Measurements from ENCODE around the gene DEFB124.
"Not testable (repeated sequence)": the region's sequence is repeated elsewhere in the genome, so short reads cannot be mapped to it uniquely, and the experiment has no call there.

Gene DEFB124

GRCh38 chr20:31430568-31431115, 44.3 kb downstream of the DEFB124 start:
- TF ChIP-seq TOX (CRISPR knock-in tag; IDR thresholded peaks at IDR 0.05; ENCODE audit: borderline replicate concordance) = no peak
- no peak for TF ChIP-seq RARB (CRISPR knock-in tag; IDR thresholded peaks at IDR 0.05)
- no peak for TF ChIP-seq PATZ1 (CRISPR knock-in tag; IDR thresholded peaks at IDR 0.05; ENCODE audit: borderline replicate concordance)
- TF ChIP-seq ARNTL (CRISPR knock-in tag; IDR thresholded peaks at IDR 0.05; ENCODE audit: borderline replicate concordance, low read depth) = no peak
- TF ChIP-seq ESRRG (CRISPR knock-in tag; IDR thresholded peaks at IDR 0.05) = no peak
- TF ChIP-seq, protein P1, sequence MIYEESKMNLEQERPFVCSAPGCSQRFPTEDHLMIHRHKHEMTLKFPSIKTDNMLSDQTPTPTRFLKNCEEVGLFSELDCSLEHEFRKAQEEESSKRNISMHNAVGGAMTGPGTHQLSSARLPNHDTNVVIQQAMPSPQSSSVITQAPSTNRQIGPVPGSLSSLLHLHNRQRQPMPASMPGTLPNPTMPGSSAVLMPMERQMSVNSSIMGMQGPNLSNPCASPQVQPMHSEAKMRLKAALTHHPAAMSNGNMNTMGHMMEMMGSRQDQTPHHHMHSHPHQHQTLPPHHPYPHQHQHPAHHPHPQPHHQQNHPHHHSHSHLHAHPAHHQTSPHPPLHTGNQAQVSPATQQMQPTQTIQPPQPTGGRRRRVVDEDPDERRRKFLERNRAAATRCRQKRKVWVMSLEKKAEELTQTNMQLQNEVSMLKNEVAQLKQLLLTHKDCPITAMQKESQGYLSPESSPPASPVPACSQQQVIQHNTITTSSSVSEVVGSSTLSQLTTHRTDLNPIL (CRISPR knock-in tag; IDR thresholded peaks at IDR 0.05; ENCODE audit: low read depth) = no peak
- no peak for TF ChIP-seq BACH2 (CRISPR knock-in tag; IDR thresholded peaks at IDR 0.05; ENCODE audit: borderline replicate concordance)
- no peak for TF ChIP-seq ZC3H10 (CRISPR knock-in tag; IDR thresholded peaks at IDR 0.05)
- TF ChIP-seq, protein P2, sequence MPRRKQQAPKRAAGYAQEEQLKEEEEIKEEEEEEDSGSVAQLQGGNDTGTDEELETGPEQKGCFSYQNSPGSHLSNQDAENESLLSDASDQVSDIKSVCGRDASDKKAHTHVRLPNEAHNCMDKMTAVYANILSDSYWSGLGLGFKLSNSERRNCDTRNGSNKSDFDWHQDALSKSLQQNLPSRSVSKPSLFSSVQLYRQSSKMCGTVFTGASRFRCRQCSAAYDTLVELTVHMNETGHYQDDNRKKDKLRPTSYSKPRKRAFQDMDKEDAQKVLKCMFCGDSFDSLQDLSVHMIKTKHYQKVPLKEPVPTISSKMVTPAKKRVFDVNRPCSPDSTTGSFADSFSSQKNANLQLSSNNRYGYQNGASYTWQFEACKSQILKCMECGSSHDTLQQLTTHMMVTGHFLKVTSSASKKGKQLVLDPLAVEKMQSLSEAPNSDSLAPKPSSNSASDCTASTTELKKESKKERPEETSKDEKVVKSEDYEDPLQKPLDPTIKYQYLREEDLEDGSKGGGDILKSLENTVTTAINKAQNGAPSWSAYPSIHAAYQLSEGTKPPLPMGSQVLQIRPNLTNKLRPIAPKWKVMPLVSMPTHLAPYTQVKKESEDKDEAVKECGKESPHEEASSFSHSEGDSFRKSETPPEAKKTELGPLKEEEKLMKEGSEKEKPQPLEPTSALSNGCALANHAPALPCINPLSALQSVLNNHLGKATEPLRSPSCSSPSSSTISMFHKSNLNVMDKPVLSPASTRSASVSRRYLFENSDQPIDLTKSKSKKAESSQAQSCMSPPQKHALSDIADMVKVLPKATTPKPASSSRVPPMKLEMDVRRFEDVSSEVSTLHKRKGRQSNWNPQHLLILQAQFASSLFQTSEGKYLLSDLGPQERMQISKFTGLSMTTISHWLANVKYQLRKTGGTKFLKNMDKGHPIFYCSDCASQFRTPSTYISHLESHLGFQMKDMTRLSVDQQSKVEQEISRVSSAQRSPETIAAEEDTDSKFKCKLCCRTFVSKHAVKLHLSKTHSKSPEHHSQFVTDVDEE (CRISPR knock-in tag; IDR thresholded peaks at IDR 0.05) = no peak
- TF ChIP-seq SNAI2 (CRISPR knock-in tag; IDR thresholded peaks at IDR 0.05) = no peak
- no peak for TF ChIP-seq ZNF70 (CRISPR knock-in tag; IDR thresholded peaks at IDR 0.05)
- no peak for TF ChIP-seq ZFP30 (CRISPR knock-in tag; IDR thresholded peaks at IDR 0.05)
- no peak for TF ChIP-seq ISL1 (CRISPR knock-in tag; IDR thresholded peaks at IDR 0.05)
- TF ChIP-seq PPARA (CRISPR knock-in tag; IDR thresholded peaks at IDR 0.05; ENCODE audit: borderline replicate concordance) = no peak
- no peak for TF ChIP-seq OSR1 (CRISPR knock-in tag; IDR thresholded peaks at IDR 0.05)
- no peak for TF ChIP-seq POU6F1 (CRISPR knock-in tag; IDR thresholded peaks at IDR 0.05; ENCODE audit: borderline replicate concordance, low read depth)
- no peak for ATAC-seq

- ATAC-seq = not testable (repeated sequence)
Measured at GRCh38 chr20:31427576-31427975, 47.4 kb downstream of the DEFB124 start.

DNA sequence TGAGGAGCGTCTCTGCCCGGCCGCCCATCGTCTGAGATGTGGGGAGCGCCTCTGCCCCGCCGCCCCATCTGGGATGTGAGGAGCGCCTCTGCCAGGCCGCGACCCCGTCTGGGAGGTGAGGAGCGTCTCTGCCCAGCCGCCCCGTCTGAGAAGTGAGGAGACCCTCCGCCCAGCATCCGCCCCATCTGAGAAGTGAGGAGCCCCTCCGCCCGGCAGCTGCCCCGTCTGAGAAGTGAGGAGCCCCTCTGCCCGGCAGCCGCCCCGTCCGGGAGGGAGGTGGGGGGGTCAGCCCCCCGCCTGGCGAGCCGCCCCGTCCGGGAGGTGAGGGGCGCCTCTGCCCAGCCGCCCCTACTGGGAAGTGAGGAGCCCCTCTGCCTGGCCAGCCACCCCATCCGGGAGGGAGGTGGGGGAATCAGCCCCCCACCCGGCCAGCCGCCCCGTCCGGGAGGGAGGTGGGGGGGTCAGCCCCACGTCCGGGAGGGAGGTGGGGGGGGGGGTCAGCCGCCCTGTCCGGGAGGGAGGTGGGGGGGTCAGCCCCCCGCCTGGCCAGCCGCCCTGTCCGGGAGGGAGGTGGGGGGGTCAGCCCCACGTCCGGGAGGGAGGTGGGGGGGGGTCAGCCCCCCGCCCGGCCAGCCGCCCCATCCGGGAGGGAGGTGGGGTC, 47.9 kb downstream of the DEFB124 start:
- ATAC-seq = not testable (repeated sequence)

GRCh38 chr20:31425797-31426196, 49.1 kb downstream of the DEFB124 start:
- no peak for ATAC-seq
- no peak for TF ChIP-seq OSR1 (CRISPR knock-in tag; IDR thresholded peaks at IDR 0.05)
- no peak for TF ChIP-seq ISL1 (CRISPR knock-in tag; IDR thresholded peaks at IDR 0.05)
- TF ChIP-seq PPARA (CRISPR knock-in tag; IDR thresholded peaks at IDR 0.05; ENCODE audit: borderline replicate concordance) = no peak
- TF ChIP-seq ZNF70 (CRISPR knock-in tag; IDR thresholded peaks at IDR 0.05) = no peak
- no peak for TF ChIP-seq CSDC2 (CRISPR knock-in tag; IDR thresholded peaks at IDR 0.05)
- TF ChIP-seq ZC3H10 (CRISPR knock-in tag; IDR thresholded peaks at IDR 0.05) = no peak

- ATAC-seq = no peak
- TF ChIP-seq CSDC2 (CRISPR knock-in tag; IDR thresholded peaks at IDR 0.05) (no peak), PPARA (CRISPR knock-in tag; IDR thresholded peaks at IDR 0.05; ENCODE audit: borderline replicate concordance) (no peak), ZNF70 (CRISPR knock-in tag; IDR thresholded peaks at IDR 0.05) (no peak), ZNF8 (CRISPR knock-in tag; IDR thresholded peaks at IDR 0.05) (no peak), GLIS3 (CRISPR knock-in tag; IDR thresholded peaks at IDR 0.05) (no peak)
Measured at GRCh38 chr20:31418307-31418706, 56.6 kb downstream of the DEFB124 start.
